Measurements from ENCODE around the gene FOXD2.

Gene FOXD2

GRCh38 chr1:47439819-47440598 is 2.2 kb downstream of the FOXD2 start:
- TF ChIP-seq MYC (IDR thresholded peaks at IDR 0.05; ENCODE audit: low read depth, low read length) (no peak), POLR2A (IDR thresholded peaks at IDR 0.05; ENCODE audit: extremely low read depth, insufficient read length) (no peak), CTCF (IDR thresholded peaks at IDR 0.05; ENCODE audit: low read depth, low read length) (no peak)
- TF ChIP-seq, protein P1, sequence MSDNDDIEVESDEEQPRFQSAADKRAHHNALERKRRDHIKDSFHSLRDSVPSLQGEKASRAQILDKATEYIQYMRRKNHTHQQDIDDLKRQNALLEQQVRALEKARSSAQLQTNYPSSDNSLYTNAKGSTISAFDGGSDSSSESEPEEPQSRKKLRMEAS (IDR thresholded peaks at IDR 0.05; ENCODE audit: low read depth, low read length): no peak
- no peak for DNase-seq (ENCODE audit: low read depth)
- H3K4me3 ChIP-seq (ENCODE audit: low read depth, low read length): no peak overlapping the region

- TF ChIP-seq POLR2A (IDR thresholded peaks at IDR 0.05; ENCODE audit: extremely low read depth, insufficient read length) (no peak), MYC (IDR thresholded peaks at IDR 0.05; ENCODE audit: low read depth, low read length) (no peak), CTCF (IDR thresholded peaks at IDR 0.05; ENCODE audit: low read depth, low read length) (no peak)
- TF ChIP-seq, protein P1 (IDR thresholded peaks at IDR 0.05; ENCODE audit: low read depth, low read length): no peak
- no peak for DNase-seq (ENCODE audit: low read depth)
- no peak overlapping the region for H3K4me3 ChIP-seq (ENCODE audit: low read depth, low read length)
Measured at GRCh38 chr1:47440599-47441081, 2.8 kb downstream of the FOXD2 start.

DNA sequence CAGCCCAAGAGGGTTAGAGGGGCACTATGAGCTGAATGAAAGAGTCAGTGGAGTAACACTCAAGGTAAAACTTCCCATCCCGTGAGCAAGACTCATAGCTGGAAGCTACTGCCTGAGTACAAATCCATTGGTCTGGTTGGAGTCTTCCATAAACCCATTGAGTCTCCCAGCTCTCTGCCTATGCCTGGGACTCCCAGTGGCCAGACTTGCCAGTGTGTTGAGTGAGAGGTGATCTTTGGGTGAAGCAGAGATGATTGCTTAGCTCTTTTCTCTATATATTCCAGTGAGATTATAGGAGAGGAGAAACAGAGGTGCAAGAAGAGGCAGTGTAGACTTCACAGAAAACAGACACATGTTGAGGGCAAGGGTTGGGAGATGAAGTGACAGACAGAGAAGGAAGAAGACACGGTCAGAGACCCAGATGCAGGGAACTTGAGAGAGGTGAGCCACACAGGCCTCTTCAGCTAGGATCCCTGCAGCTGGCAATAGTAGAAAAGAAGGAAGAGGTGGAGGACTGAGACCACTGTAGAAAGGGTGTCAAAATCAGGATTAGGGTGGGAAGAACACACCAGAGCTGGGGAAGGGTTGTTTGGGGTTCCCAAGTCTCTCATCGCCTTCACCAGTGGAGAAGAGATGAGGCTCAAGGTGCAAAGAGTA is 3.7 kb downstream of the FOXD2 start:
- H3K4me3 ChIP-seq (ENCODE audit: low read depth, low read length): no peak overlapping the region
- no peak for DNase-seq (ENCODE audit: low read depth)
- TF ChIP-seq, protein P1 (IDR thresholded peaks at IDR 0.05; ENCODE audit: low read depth, low read length): no peak
- no peak for TF ChIP-seq CTCF (IDR thresholded peaks at IDR 0.05; ENCODE audit: low read depth, low read length)
- TF ChIP-seq MYC (IDR thresholded peaks at IDR 0.05; ENCODE audit: low read depth, low read length): no peak
- TF ChIP-seq POLR2A (IDR thresholded peaks at IDR 0.05; ENCODE audit: extremely low read depth, insufficient read length): no peak

DNA sequence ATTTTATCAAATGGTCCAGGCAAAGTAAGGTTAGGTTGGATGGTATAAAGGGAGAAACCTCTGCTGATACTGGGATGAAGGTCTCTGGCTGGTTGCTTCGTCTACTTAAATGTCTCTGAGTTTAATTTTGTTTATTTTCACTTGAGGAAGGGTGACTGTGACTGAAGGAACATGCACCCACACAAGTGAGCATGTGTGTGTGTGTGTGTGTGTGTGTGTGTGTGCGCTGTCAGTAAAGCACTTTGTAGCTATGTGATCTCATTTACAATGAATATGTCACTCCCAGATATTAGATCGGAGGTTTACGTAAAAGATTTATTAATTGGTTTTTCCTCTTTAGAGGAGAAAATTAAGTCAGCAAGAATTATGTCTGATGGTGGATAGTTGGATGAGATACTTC is 4.4 kb downstream of the FOXD2 start:
- DNase-seq (ENCODE audit: low read depth): no peak
- TF ChIP-seq CTCF (IDR thresholded peaks at IDR 0.05; ENCODE audit: low read depth, low read length) (no peak), MYC (IDR thresholded peaks at IDR 0.05; ENCODE audit: low read depth, low read length) (no peak), POLR2A (IDR thresholded peaks at IDR 0.05; ENCODE audit: extremely low read depth, insufficient read length) (no peak)
- TF ChIP-seq, protein P1 (IDR thresholded peaks at IDR 0.05; ENCODE audit: low read depth, low read length): no peak
- H3K4me3 ChIP-seq (ENCODE audit: low read depth, low read length): no peak overlapping the region

DNA sequence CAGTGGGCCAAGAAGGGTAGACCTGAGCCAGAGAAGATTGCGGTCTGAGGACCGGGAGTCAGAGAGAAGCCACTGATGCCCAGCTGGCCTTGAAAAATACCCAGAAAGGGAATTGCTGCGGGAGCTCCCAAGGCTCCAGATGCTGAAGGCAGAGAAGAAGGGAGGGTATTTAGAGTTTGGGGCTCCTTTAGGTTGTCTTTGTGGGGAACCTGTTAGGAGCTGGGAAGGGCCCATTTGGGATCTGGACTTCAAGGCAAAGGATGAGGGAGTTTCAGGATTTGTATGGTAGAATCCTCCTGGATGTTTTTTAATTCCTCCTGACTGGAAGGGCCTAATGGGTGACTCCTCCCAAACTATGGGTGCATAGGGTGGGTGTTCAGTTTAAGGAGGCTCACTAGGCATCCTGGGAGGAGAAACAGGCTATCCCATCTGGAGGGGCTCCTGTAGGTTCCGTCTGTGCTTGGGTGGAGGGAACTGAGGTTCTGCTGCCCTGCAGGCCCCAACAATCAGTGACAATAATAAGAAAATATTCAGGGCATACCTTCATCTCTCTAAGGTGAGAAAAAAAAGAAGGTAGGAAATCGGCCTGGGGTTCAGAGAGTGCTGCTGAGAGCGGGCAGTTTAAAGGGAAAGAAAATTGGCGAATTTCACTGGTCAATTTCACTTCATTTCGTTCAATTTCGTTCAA is 5.1 kb downstream of the FOXD2 start:
- TF ChIP-seq MYC (IDR thresholded peaks at IDR 0.05; ENCODE audit: low read depth, low read length): no peak
- TF ChIP-seq POLR2A (IDR thresholded peaks at IDR 0.05; ENCODE audit: extremely low read depth, insufficient read length): no peak
- no peak for TF ChIP-seq CTCF (IDR thresholded peaks at IDR 0.05; ENCODE audit: low read depth, low read length)
- TF ChIP-seq, protein P1 (IDR thresholded peaks at IDR 0.05; ENCODE audit: low read depth, low read length): no peak
- DNase-seq (ENCODE audit: low read depth): no peak
- H3K4me3 ChIP-seq (ENCODE audit: low read depth, low read length): no peak overlapping the region

Data from NB4 (cell line).